IPS-18c (cell line): ENCODE data around the gene HOXB7.

Source experiments
- H3K4me3 ChIP-seq: 2 replicates; pipeline ENCODE4 v1.7.0; 2013; ENCODE audit warnings: low read depth, mild to moderate bottlenecking, low read length, moderate library complexity; ENCODE audit not compliant: insufficient read depth
- H3K9me3 ChIP-seq: one replicate; pipeline ENCODE4 v1.6.1; 2013; ENCODE audit warnings: mild to moderate bottlenecking, low read length, moderate library complexity; ENCODE audit not compliant: control insufficient read depth, insufficient read depth

HOXB7 gene

DNA sequence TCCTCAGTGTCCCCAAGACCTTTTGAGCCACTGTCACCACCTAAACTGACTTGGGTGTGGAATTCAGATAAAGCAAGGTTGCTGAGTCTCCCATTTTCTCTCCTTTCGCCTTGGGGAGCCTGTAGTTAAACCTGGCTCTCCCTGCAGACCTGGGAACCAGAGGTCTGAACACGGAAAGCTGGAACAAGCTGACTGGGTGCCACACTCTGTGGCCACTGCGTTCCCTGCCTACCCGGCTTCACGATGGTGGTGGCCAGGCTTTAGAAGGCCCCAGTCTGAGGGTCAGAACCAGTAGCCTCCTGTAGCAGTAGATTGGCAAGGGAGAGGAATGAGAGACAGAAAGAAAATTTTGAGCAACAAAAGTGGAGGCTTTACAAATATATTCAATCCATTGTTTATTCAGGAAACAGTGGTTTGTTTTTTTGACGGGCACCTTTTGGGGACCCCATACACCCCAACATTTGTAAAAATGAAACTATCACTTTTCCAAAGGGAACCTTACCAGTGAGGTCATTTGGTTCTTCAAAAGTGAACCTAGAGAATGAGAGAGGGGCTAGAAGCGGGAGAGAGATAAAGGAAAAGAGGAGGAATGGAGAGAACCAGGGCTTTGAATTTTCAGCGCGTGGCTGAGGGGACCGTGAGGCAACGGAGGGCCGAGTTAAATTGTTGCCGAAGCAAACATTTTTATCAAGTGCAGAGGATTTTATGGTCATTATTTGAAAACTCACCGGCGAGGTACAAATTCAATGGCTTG, 6.1 kb upstream of the HOXB7 start:
- peaks cover 3% of the 10 kb centered on the region for H3K9me3 ChIP-seq
- H3K4me3 ChIP-seq, result no peak overlapping the region

- H3K9me3 ChIP-seq, result no peaks in the 10 kb centered on the region
These were observed 5.3 kb upstream of the HOXB7 start for GRCh38 chr17:48615963-48616716.

GRCh38 chr17:48615047-48615962, 4.5 kb upstream of the HOXB7 start, which contains the start of gene HOXB8:
Gene HOXB8 (minus strand): TSS chr17:48615292. CDS start chr17:48614704, 588 bp downstream.
- H3K4me3 ChIP-seq, result no peak within 1 kb of the TSS
- H3K9me3 ChIP-seq, result no peaks in the 10 kb centered on the region

More at GRCh38 chr17:48615963-48616716, 5.3 kb upstream of the HOXB7 start:
- no peak overlapping the region for H3K4me3 ChIP-seq

DNA sequence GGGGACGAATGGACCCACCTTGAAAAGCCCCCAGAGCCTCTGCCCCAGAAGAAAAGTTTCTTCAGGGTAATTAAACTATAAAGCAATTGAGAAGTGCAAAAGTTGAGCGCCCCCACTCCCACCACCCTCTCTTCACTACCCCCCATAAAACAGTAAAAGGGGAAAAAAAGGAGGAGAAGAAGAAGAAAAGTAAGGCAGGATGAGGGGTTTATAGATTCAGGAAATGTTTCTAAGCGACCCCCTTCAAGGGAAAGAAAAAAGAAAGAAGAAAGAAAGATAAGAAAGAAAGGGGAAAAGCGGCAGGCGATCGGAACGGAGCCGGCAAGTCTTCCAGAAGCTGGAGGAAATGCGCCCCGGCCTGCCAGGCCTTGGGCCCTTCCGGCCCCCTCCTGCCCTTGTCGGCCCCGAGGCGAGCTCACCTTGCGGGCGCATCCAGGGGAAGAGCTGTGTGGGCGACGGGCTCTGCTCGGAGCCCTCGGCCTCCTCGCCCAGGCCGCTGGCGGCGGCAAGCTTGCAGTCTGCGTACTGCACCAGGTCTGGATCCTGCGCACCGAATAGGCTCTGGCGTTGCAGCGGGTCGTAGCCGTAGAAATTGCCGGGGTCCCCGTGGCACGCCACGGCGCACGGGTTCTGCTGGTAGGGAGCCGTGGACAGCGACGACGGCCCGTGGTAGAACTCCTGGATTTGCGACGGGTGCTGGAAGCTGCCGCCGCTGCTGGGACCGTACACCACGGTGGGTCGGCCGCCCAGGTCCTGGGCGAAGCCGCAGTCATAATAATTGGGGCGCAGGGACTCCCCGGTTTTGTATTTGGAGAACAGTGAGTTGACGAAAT, 3.3 kb upstream of the HOXB7 start:
- Histone ChIP-seq H3K9me3 (no peaks in the 10 kb centered on the region), H3K4me3 (no peak overlapping the region)

GRCh38 chr17:48612854-48613691, 2.3 kb upstream of the HOXB7 start:
- H3K4me3 ChIP-seq, result no peak overlapping the region
- peaks cover 2% of the 10 kb centered on the region for H3K9me3 ChIP-seq

- Histone ChIP-seq H3K4me3 (no peak overlapping the region), H3K9me3 (peaks cover 2% of the 10 kb centered on the region)
These were observed 1.6 kb upstream of the HOXB7 start for GRCh38 chr17:48612456-48612853.

GRCh38 chr17:48611681-48612455, 1.1 kb upstream of the HOXB7 start:
- no peak overlapping the region for H3K4me3 ChIP-seq
- H3K9me3 ChIP-seq, result peaks cover 2% of the 10 kb centered on the region

- no peak overlapping the region for H3K4me3 ChIP-seq
- peaks cover 2% of the 10 kb centered on the region for H3K9me3 ChIP-seq
These were observed 396 bp upstream of the HOXB7 start for GRCh38 chr17:48611213-48611612.

- peak overlapping the region; percentile 24; the same call in 1 of the 2 replicates for H3K4me3 ChIP-seq
- peaks cover 2% of the 10 kb centered on the region for H3K9me3 ChIP-seq
These were observed 997 bp downstream of the HOXB7 start for GRCh38 chr17:48609759-48610281.

- H3K9me3 ChIP-seq, result peaks cover 2% of the 10 kb centered on the region
- no peak overlapping the region for H3K4me3 ChIP-seq
These were observed 1.8 kb downstream of the HOXB7 start for GRCh38 chr17:48609033-48609432.

DNA sequence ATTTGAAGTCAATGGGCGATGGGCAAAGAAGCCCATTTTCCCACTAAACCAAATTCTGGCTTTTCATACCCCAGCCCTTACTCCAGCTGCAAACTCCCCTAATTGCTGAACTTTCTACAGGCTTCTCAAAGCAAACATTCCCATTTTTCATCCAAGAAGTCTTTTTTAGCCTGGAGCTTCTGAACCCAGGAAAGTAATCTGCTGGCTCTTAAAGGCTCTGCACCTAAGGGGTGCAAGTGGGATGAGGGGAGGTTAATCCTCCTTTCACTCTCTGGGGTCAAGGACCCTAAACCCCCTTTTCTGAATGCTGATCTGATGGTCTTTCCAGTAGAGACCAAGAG, 2.4 kb downstream of the HOXB7 start:
- Histone ChIP-seq H3K9me3 (peaks cover 2% of the 10 kb centered on the region), H3K4me3 (no peak overlapping the region)

GRCh38 chr17:48606892-48607614, 3.8 kb downstream of the HOXB7 start:
- H3K4me3 ChIP-seq, result no peak overlapping the region
- peaks cover 2% of the 10 kb centered on the region for H3K9me3 ChIP-seq

DNA sequence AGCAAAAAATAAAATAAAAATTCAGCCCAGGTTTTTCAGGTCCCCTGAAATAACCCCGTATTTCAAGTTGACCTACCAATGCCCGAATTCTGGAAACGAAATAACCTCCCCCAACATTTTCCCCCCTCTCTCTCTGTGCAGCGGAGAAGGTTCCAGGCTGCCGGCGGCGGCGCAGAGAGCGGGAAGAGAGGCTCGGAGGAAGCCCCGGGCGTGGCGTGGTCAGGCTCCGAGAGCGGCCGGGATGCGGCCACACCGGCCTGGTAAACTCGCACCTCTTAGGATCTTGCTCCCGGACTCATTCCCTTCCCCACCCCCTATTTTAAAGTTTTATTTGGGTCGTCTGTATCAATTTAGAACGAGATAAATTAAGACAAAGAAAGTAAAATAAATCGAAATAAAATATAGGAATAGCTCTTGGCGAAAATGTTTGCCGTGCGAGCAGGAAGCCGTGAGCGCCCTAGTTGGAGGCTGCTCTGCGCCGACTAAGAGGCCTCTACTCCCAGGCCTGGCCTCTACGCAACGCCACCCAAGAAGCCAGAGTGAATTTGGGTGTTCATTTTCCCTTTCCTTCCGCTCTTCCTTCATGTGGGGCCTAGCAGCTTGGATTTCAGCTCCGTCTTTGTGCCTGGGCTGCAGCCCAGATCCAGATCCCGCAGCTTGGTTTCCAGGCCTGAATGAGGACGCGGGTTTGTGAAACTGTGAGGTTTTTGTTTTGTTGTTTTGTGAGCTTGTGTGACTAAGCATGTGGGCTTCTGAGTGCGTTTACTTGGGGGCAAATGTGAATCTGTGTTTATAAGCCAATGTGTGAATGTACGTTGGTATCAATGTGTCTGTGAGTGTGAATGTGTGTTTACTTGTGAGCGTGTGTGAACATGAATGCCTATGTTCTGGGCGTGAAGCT, 4.6 kb downstream of the HOXB7 start:
- peaks cover 2% of the 10 kb centered on the region for H3K9me3 ChIP-seq
- no peak overlapping the region for H3K4me3 ChIP-seq
